Measurements from ENCODE around the gene FSIP2.
A peak's percentile ranks its signal among the peaks of the same experiment; 100 is the strongest.

FSIP2 gene, protein sequence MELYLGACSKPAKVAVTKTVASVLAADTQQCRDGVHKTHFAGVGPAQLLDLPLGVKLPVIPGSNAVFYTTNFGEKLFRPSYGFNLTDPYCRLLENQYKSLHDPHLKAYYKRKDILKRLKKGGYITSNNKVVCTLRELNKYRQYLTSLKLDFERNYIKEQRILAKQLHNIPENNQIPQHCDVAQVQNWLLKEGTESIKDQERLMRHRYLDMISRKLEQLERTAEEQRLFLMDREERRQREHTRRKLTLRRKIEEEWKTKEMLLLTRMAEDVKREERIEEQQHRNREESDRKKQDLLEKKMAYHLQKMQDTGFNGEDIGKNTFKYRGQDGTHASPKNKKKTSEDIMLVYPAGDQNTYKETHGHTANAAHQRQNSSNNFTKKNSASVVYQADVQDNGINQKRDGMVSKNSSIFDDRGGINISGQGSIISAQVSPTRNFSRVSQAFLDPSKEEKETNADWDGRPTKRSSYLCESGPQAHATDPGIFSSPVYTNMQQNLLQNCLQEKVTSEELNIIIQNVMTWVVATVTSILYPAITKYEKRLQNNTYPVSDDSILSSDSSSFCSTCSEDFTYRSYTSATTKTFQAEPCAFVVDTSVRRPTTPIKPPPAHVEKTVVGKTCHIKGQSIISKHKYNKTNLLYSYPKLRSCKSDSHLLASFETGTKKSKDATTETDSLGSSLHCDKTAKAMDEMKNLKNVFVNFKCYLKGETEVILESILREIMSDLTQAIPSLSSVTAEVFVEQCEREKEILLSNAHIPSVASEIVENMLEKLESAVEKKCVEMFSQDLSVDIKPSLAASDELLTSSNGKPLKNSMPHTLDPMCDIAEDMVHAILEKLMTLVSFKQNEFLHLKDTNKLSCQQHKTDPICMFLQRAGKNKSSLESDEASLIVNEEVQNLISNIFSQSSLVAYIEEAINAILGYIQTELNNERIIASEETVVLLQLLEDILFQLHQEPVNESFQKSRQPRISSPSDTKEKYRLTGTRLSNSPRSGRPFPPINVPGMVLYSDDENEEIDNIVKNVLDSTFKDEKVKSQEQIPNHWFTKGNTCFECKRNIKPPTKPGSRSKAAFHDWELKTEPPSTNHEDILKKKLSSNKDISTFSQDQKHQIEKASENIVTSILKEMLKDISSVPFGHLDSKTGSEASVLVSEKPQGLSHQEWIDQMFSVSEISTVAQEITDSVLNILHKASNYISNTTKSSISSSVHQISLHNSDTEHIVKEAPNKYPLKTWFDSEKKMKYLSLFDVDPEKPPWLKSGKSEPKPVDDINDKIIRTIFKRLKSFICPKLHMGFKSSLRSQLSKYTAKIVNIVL (N-terminal part only)

DNA sequence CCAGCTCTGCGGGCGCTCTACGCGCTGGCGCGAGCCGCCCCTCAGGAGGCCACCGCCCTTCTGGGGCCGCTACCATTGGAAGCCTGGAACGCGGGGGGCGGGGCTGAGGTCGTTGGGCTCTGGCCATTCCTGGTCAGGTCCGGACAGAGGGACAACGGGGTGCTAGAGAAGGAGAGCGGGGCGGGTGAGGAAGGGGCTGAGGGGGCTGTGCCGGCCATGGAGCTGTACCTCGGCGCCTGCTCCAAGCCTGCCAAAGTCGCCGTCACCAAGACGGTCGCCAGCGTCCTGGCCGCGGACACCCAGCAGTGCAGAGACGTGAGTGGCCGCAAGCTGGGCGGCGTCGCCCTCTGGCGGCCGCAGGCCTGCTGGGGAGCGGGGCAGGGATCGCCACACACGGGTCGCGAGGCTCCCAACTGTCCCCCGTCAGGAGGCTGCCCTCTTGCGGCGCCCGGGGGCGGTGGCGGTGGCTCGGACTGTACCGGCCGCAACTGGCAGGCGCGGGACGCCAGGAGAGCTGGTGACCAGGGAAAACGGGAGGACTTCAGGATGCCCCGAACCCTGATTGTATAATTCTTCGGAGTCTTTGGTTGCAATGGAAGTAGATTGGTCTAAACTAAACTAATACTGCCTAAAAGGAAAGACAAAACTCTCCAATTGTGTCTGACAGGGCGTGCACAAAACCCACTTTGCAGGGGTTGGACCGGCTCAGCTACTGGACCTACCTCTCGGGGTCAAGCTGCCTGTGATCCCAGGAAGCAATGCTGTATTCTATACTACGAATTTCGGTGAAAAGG is at the start of gene FSIP2:
TSS of gene FSIP2 (plus strand) at position 126 of the 794 bp plus-strand sequence. CDS start at position 217, 91 bp downstream.
- Histone ChIP-seq H3K9ac (ENCODE audit: low read depth, low read length) (no peak within 1 kb of the TSS), H3K9me3 (ENCODE audit: control insufficient read depth, insufficient read depth, low read length) (no peaks in the 10 kb centered on the region), H3K4me3 (ENCODE audit: low read depth, low read length) (peak within 1 kb of the TSS; percentile 79)

DNA sequence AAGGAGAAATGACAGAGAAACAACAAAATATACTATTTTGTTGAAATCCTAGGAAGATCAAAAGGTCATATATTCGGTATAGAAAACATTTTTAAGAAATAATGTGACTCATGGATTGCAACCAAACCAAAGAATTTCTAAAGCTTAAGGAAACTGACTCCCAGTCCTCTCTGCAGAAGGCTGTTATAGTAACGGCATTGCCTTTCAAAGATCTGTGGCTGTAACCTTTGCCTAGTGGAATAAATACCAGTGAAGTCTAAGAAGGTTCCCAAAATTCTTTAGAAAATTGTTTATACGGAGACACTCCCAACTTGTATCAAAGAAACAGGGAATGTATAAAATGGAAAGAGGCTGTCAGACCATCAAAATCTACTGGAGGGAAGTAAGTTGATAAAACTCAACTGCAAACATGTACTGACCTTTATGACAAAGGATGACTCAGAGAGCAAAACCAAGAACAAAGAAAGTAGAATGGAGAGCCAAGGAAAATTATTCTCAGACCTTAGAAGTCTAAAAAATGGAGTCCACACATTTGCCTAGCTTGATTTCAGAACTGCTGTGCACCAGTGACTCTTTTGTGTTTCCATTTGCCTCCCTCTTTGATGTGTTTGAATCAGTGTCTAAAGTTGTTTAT is 48.6 kb upstream of the FSIP2 start:
- no peak overlapping the region for H3K9ac ChIP-seq (ENCODE audit: low read depth, low read length)
- H3K36me3 ChIP-seq (ENCODE audit: control insufficient read depth, insufficient read depth, low read length), result no peaks in the 10 kb centered on the region
- H3K9me3 ChIP-seq (ENCODE audit: control insufficient read depth, insufficient read depth, low read length), result no peaks in the 10 kb centered on the region
- no peaks in the 10 kb centered on the region for H3K27me3 ChIP-seq (ENCODE audit: control insufficient read depth, insufficient read depth, low read length)
- H3K4me1 ChIP-seq (ENCODE audit: control insufficient read depth, insufficient read depth, low read length), result no peaks in the 10 kb centered on the region
- no peak overlapping the region for H3K27ac ChIP-seq (ENCODE audit: low read depth, low read length)
- H3K4me3 ChIP-seq (ENCODE audit: low read depth, low read length), result no peak overlapping the region

More for the DNA sequence above, at the start of gene FSIP2:
- Histone ChIP-seq H3K27ac (ENCODE audit: low read depth, low read length) (no peak within 1 kb of the TSS), H3K4me1 (ENCODE audit: control insufficient read depth, insufficient read depth, low read length) (no peaks in the 10 kb centered on the region), H3K27me3 (ENCODE audit: control insufficient read depth, insufficient read depth, low read length) (peaks cover 4% of the 10 kb centered on the region; the same call in 1 of the 2 replicates), H3K36me3 (ENCODE audit: control insufficient read depth, insufficient read depth, low read length) (no peaks in the 10 kb centered on the region)

DNA sequence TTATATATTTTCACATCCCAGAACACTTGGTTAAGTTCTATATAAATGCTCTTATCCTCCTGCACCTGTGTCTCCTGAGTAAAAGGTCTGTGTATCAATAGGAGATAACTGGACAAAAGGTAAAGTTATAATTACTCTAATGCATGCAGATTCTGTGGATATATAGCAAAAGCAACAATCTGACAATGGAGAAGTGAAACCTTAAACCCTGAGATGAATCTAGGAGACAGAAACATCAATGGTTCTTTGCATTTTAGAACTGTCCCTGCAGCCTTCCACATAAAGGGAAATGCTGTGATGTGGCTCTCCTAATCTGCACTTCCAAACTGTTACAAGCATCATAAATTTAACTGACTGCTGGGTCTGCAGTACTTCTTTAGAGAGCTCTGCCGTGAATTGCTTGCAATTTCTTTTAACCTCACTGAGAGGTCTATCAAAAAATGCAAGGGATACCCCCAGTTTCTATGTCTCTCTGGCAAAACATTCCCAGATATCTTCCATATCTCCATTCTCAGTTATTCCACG is 42.8 kb upstream of the FSIP2 start:
- Histone ChIP-seq H3K27me3 (ENCODE audit: control insufficient read depth, insufficient read depth, low read length) (no peaks in the 10 kb centered on the region), H3K27ac (ENCODE audit: low read depth, low read length) (no peak overlapping the region), H3K4me3 (ENCODE audit: low read depth, low read length) (no peak overlapping the region), H3K9ac (ENCODE audit: low read depth, low read length) (no peak overlapping the region), H3K36me3 (ENCODE audit: control insufficient read depth, insufficient read depth, low read length) (no peaks in the 10 kb centered on the region), H3K9me3 (ENCODE audit: control insufficient read depth, insufficient read depth, low read length) (no peaks in the 10 kb centered on the region), H3K4me1 (ENCODE audit: control insufficient read depth, insufficient read depth, low read length) (peaks cover 1% of the 10 kb centered on the region; the same call in 1 of the 2 replicates)

DNA sequence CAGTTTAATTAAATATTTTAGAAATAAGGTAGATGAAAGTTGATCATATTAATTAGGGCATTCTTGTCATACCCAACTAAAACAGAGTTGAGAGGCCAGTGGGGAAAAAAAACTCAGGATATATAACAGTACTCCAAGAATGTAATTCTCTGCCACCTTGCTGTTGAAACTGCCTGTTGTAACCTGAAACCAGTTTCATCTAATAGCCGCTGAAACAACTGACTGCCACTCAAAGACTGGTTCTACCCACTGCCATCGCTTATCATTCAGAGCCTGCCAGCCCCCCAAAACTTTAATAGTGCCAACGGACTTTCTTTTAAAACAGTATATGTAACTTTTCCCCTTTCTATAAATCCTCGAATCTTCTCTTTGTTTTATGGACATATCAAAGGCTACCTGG is 37.7 kb upstream of the FSIP2 start:
- no peak overlapping the region for H3K4me3 ChIP-seq (ENCODE audit: low read depth, low read length)
- peaks cover 8% of the 10 kb centered on the region; the same call in 1 of the 2 replicates for H3K4me1 ChIP-seq (ENCODE audit: control insufficient read depth, insufficient read depth, low read length)
- no peak overlapping the region for H3K9ac ChIP-seq (ENCODE audit: low read depth, low read length)
- H3K27ac ChIP-seq (ENCODE audit: low read depth, low read length), result no peak overlapping the region
- no peaks in the 10 kb centered on the region for H3K27me3 ChIP-seq (ENCODE audit: control insufficient read depth, insufficient read depth, low read length)
- H3K36me3 ChIP-seq (ENCODE audit: control insufficient read depth, insufficient read depth, low read length), result no peaks in the 10 kb centered on the region
- H3K9me3 ChIP-seq (ENCODE audit: control insufficient read depth, insufficient read depth, low read length), result no peaks in the 10 kb centered on the region

DNA sequence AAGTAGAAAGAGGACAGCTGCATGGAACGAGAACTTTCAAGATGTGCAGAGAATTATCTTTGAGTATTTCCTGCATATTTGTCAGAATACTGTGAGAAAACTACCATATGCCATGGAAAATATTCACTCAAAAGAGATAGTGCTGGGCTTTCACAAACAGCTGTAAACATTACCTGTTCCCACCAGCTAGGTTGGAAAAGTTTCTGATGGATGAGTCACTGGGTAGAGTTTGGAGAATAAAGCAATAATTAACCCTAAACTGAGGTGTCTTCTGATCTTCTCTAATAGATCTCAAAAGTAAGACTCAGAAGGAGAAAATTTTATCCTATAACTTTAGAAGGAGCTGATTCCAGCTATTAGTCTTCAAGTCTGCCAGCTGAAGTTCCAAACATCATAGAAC is 3.9 kb upstream of the FSIP2 start:
- Histone ChIP-seq H3K4me3 (ENCODE audit: low read depth, low read length) (no peak overlapping the region), H3K27me3 (ENCODE audit: control insufficient read depth, insufficient read depth, low read length) (peaks cover 4% of the 10 kb centered on the region; the same call in 1 of the 2 replicates), H3K27ac (ENCODE audit: low read depth, low read length) (no peak overlapping the region), H3K9ac (ENCODE audit: low read depth, low read length) (no peak overlapping the region), H3K9me3 (ENCODE audit: control insufficient read depth, insufficient read depth, low read length) (no peaks in the 10 kb centered on the region), H3K36me3 (ENCODE audit: control insufficient read depth, insufficient read depth, low read length) (no peaks in the 10 kb centered on the region), H3K4me1 (ENCODE audit: control insufficient read depth, insufficient read depth, low read length) (no peaks in the 10 kb centered on the region)

DNA sequence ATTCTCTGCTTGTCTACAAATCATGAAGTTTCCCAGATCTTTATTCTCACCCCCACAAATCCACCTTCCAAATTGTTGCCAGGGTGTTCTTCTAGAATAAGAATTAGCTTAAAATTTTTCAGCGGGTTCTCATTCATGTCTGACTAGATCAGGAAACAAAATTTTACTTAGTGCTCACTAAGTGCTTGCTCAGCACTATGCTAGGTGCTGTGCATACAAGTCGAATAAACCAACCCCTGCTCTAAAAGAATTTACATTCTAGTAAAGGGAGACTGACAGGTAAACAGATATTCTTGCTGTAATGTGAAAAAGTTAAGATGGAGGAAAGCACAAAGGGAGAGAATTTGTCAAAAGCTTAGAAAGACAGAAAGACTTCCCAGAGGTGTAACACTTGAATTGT is 2.4 kb upstream of the FSIP2 start:
- Histone ChIP-seq H3K27me3 (ENCODE audit: control insufficient read depth, insufficient read depth, low read length) (peaks cover 4% of the 10 kb centered on the region; the same call in 1 of the 2 replicates), H3K4me3 (ENCODE audit: low read depth, low read length) (no peak overlapping the region), H3K4me1 (ENCODE audit: control insufficient read depth, insufficient read depth, low read length) (no peaks in the 10 kb centered on the region), H3K36me3 (ENCODE audit: control insufficient read depth, insufficient read depth, low read length) (no peaks in the 10 kb centered on the region), H3K9me3 (ENCODE audit: control insufficient read depth, insufficient read depth, low read length) (no peaks in the 10 kb centered on the region), H3K9ac (ENCODE audit: low read depth, low read length) (no peak overlapping the region), H3K27ac (ENCODE audit: low read depth, low read length) (no peak overlapping the region)

DNA sequence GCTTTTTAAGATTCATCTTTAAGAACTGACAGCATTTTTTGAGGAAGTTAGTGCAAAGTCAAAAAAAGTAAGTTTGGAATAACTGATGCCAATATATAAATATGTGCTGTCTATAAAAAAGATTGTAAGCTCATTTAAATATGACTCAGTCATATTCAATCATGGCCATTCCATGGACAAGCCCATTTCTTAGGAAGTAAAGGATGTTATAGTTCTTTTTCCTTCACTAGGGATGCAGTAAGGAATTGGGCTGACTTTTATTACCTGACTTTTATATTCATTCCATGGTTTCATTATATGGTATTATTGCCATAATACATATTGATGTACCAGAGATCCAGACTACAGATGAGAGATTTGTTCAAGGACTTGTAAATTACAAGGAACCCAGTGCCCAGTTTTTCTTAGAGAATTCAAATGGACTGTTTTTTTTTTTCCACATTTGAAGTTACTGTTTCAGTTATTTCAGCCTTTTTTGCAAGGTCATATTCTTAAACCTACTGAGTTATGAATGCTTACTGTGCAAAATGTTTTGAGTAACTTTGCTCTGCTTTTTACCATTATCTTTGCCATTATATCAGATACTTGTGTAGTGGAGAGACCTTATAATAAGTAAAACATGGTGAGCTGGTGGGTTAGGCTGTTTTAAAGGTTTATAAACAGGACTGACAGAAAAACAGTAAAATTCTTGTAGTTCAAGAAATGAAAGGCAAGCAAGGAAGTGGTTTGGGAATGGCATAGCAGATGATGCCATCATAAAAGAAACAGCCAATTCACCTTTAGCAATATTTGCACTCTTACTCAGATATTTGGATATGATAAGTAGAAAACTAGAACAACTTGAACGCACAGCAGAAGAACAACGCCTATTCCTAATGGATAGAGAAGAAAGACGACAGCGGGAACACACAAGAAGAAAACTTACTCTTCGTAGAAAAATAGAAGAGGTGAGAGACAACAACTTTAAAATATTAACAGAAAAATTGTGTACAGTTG is 7.6 kb downstream of the FSIP2 start:
- no peak overlapping the region for H3K9ac ChIP-seq (ENCODE audit: low read depth, low read length)

DNA sequence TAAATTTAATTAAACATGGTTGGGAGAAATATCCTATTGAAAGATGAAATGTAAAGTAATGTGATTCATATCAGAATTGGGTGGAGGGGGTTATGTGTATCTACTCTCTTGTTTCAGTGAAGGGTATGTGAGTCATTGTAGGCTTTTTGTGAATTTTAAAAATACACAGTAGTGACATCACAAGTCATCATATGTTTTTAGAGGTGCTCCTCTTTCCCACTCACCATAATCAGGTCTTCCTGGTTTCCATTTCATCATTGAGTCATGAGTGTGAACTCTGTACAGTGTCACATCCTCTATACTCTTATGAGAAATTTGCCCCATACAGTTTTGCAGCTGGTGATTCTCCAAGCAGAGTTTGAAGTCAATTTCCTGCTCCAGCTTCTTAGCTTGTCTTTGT is 18.8 kb downstream of the FSIP2 start:
- Histone ChIP-seq H3K4me1 (ENCODE audit: control insufficient read depth, insufficient read depth, low read length) (no peaks in the 10 kb centered on the region), H3K27ac (ENCODE audit: low read depth, low read length) (no peak overlapping the region), H3K4me3 (ENCODE audit: low read depth, low read length) (no peak overlapping the region), H3K36me3 (ENCODE audit: control insufficient read depth, insufficient read depth, low read length) (no peaks in the 10 kb centered on the region), H3K27me3 (ENCODE audit: control insufficient read depth, insufficient read depth, low read length) (no peaks in the 10 kb centered on the region), H3K9ac (ENCODE audit: low read depth, low read length) (no peak overlapping the region), H3K9me3 (ENCODE audit: control insufficient read depth, insufficient read depth, low read length) (no peaks in the 10 kb centered on the region)

More for the DNA sequence above, 7.6 kb downstream of the FSIP2 start:
- H3K4me3 ChIP-seq (ENCODE audit: low read depth, low read length), result no peak overlapping the region
- H3K27ac ChIP-seq (ENCODE audit: low read depth, low read length), result no peak overlapping the region
- no peaks in the 10 kb centered on the region for H3K9me3 ChIP-seq (ENCODE audit: control insufficient read depth, insufficient read depth, low read length)
- H3K4me1 ChIP-seq (ENCODE audit: control insufficient read depth, insufficient read depth, low read length), result no peaks in the 10 kb centered on the region
- no peaks in the 10 kb centered on the region for H3K36me3 ChIP-seq (ENCODE audit: control insufficient read depth, insufficient read depth, low read length)
- no peaks in the 10 kb centered on the region for H3K27me3 ChIP-seq (ENCODE audit: control insufficient read depth, insufficient read depth, low read length)

DNA sequence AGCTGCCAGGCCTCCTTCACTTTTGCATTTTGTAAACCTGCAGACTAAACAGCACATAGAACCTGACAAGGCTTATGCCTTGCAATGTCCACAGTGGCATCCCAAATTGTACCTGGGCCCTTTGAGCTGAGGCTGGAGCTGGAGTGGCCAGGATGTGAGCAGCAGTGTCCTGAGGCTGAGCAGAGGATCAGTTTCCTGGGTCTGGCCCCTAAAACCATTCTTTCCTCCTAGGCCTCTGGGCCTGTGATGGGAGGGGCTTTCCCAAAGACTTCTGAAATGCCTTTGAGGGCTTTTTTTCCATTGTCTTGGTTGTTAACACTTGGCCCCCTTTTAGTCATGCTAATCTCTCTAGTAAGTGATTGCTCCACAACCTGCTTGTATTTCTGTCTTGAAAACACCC is 32.8 kb downstream of the FSIP2 start:
- H3K27ac ChIP-seq (ENCODE audit: low read depth, low read length), result no peak overlapping the region
- H3K27me3 ChIP-seq (ENCODE audit: control insufficient read depth, insufficient read depth, low read length), result no peaks in the 10 kb centered on the region
- H3K9ac ChIP-seq (ENCODE audit: low read depth, low read length), result no peak overlapping the region
- no peaks in the 10 kb centered on the region for H3K4me1 ChIP-seq (ENCODE audit: control insufficient read depth, insufficient read depth, low read length)
- H3K36me3 ChIP-seq (ENCODE audit: control insufficient read depth, insufficient read depth, low read length), result no peaks in the 10 kb centered on the region
- H3K4me3 ChIP-seq (ENCODE audit: low read depth, low read length), result no peak overlapping the region
- H3K9me3 ChIP-seq (ENCODE audit: control insufficient read depth, insufficient read depth, low read length), result peaks cover 37% of the 10 kb centered on the region
